ENCODE results near the gene ZNRF3.

DNA sequence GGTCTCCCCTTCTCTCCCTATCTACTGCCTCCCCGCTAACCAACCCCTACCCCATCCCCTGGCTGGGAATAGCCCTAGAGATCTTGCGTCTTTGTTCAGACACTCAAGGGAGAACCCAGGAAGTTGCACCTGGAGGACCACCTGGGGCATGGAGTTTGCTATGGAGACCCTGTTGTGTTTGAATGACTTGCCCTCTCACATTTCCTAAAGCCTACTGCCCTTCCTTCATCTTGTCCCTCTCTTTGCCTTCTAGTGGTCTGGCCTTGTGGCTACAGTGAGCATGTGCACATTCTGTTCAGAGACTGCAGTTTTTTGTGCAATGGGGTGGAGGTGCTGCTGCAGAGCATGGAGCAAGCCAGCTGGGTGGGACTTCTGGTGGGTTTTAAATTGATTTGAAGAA, 42.5 kb downstream of the ZNRF3 start:
- TF ChIP-seq, protein P1, sequence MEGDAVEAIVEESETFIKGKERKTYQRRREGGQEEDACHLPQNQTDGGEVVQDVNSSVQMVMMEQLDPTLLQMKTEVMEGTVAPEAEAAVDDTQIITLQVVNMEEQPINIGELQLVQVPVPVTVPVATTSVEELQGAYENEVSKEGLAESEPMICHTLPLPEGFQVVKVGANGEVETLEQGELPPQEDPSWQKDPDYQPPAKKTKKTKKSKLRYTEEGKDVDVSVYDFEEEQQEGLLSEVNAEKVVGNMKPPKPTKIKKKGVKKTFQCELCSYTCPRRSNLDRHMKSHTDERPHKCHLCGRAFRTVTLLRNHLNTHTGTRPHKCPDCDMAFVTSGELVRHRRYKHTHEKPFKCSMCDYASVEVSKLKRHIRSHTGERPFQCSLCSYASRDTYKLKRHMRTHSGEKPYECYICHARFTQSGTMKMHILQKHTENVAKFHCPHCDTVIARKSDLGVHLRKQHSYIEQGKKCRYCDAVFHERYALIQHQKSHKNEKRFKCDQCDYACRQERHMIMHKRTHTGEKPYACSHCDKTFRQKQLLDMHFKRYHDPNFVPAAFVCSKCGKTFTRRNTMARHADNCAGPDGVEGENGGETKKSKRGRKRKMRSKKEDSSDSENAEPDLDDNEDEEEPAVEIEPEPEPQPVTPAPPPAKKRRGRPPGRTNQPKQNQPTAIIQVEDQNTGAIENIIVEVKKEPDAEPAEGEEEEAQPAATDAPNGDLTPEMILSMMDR (IDR thresholded peaks at IDR 0.05), result no peak
- TF ChIP-seq POLR2A (IDR thresholded peaks at IDR 0.05), result no peak

All from uterus (tissue), 2 donors.